Mesenchymal stem cell (in vitro differentiated cells and primary cell): ENCODE measurements around the gene SMIM26.
"Not testable (repeated sequence)": the region's sequence is repeated elsewhere in the genome, so short reads cannot be mapped to it uniquely, and the experiment has no call there.

Source experiments
- DNase-seq: peaks from one replicate; pipeline ENCODE4 v3.0.0-alpha.2; 2013
- H2AFZ ChIP-seq: one replicate; pipeline ENCODE4 v1.6.1; 2013; ENCODE audit warnings: low read depth, mild to moderate bottlenecking, control low read depth, inconsistent platforms, low read length, moderate library complexity
- H2AK5ac ChIP-seq: 2 replicates; pipeline ENCODE4 v1.6.1; 2013; ENCODE audit warnings: low read length, moderate library complexity, mild to moderate bottlenecking, inconsistent platforms; ENCODE audit not compliant: severe bottlenecking
- H2BK120ac ChIP-seq: one replicate; pipeline ENCODE4 v1.6.1; 2013; ENCODE audit warnings: low read depth, mild to moderate bottlenecking, inconsistent platforms, low read length, moderate library complexity
- H2BK12ac ChIP-seq, 2 experiments: one replicate each; pipeline ENCODE4 v1.6.1; 2013; ENCODE audit warnings: inconsistent platforms in 2 of 2, low read length in 2 of 2, mild to moderate bottlenecking in 2 of 2, moderate library complexity in 2 of 2, control low read depth in 1 of 2
- H2BK15ac ChIP-seq: one replicate; pipeline ENCODE4 v1.6.1; 2013; ENCODE audit warnings: mild to moderate bottlenecking, low read depth, inconsistent platforms; ENCODE audit not compliant: poor library complexity, severe bottlenecking
- H2BK5ac ChIP-seq: 2 replicates; pipeline ENCODE4 v1.6.1; 2013; ENCODE audit warnings: low read depth, mild to moderate bottlenecking, low read length, control low read depth, inconsistent platforms; ENCODE audit not compliant: poor library complexity, severe bottlenecking
- H3K14ac ChIP-seq, 2 experiments: one replicate each; pipeline ENCODE4 v1.6.1; 2013; ENCODE audit warnings: inconsistent platforms in 2 of 2, low read length in 2 of 2, control low read depth in 1 of 2, mild to moderate bottlenecking in 1 of 2, moderate library complexity in 1 of 2
- H3K18ac ChIP-seq, 2 experiments: one replicate each; pipeline ENCODE4 v1.6.1; 2013; ENCODE audit warnings: inconsistent platforms in 2 of 2, low read length in 2 of 2, control low read depth in 1 of 2, low read depth in 1 of 2, mild to moderate bottlenecking in 1 of 2
- H3K23ac ChIP-seq, 2 experiments: one replicate each; pipeline ENCODE4 v1.6.1; 2013; ENCODE audit warnings: inconsistent platforms in 2 of 2, low read length in 2 of 2, mild to moderate bottlenecking in 2 of 2, moderate library complexity in 2 of 2, control low read depth in 1 of 2
- H3K27ac ChIP-seq: 2 replicates; pipeline ENCODE4 v1.5.1; 2013; ENCODE audit warnings: mild to moderate bottlenecking, moderate library complexity, low read length, control low read depth, inconsistent platforms; ENCODE audit not compliant: poor library complexity, severe bottlenecking
- H3K27me3 ChIP-seq, 2 experiments: 2 replicates each; pipeline versions ENCODE4 v1.6.1 to v1.7.0; 2013; ENCODE audit warnings: low read length in 2 of 2, mild to moderate bottlenecking in 2 of 2, moderate library complexity in 2 of 2, control low read depth in 1 of 2, inconsistent platforms in 1 of 2; ENCODE audit not compliant: control insufficient read depth in 1 of 2, insufficient read depth in 1 of 2
- H3K36me3 ChIP-seq, 2 experiments: 2 replicates each; pipeline versions ENCODE4 v1.6.1 to v1.7.0; 2013; ENCODE audit warnings: low read length in 2 of 2, control low read depth in 1 of 2, inconsistent platforms in 1 of 2, low read depth in 1 of 2, mild to moderate bottlenecking in 1 of 2; ENCODE audit not compliant: insufficient read depth in 2 of 2, control insufficient read depth in 1 of 2
- H3K4ac ChIP-seq, 2 experiments: one replicate each; pipeline ENCODE4 v1.6.1; 2013; ENCODE audit warnings: inconsistent platforms in 2 of 2, low read length in 2 of 2, mild to moderate bottlenecking in 2 of 2, moderate library complexity in 2 of 2, control low read depth in 1 of 2, low read depth in 1 of 2
- H3K4me1 ChIP-seq: 2 replicates; pipeline ENCODE4 v1.6.1; 2013; ENCODE audit warnings: low read depth, low read length, control low read depth; ENCODE audit not compliant: control insufficient read depth, insufficient read depth
- H3K4me2 ChIP-seq: 2 replicates; pipeline ENCODE4 v1.6.1; 2013; ENCODE audit warnings: low read length, mild to moderate bottlenecking, inconsistent platforms; ENCODE audit not compliant: poor library complexity, severe bottlenecking
- H3K4me3 ChIP-seq, 2 experiments: 2 replicates each; pipeline versions ENCODE4 v1.5.1 to v1.7.0; 2013; ENCODE audit warnings: low read length in 2 of 2, mild to moderate bottlenecking in 2 of 2, control low read depth in 1 of 2, low read depth in 1 of 2; ENCODE audit not compliant: insufficient read depth in 1 of 2
- H3K79me1 ChIP-seq: replicated peaks from 2 replicates; pipeline ENCODE4 v1.6.1; 2013; ENCODE audit warnings: mild to moderate bottlenecking, control low read depth, low read length, inconsistent platforms; ENCODE audit not compliant: poor library complexity, severe bottlenecking
- H3K9ac ChIP-seq: 2 replicates; pipeline ENCODE4 v1.7.0; 2013; ENCODE audit warnings: mild to moderate bottlenecking, low read length, moderate library complexity
- H3K9me3 ChIP-seq: 2 replicates; pipeline ENCODE4 v1.7.0; 2013; ENCODE audit warnings: mild to moderate bottlenecking, low read length; ENCODE audit not compliant: control insufficient read depth
- H4K8ac ChIP-seq: one replicate; pipeline ENCODE4 v1.6.1; 2013; ENCODE audit warnings: inconsistent platforms, mild to moderate bottlenecking, low read length, moderate library complexity
- H4K91ac ChIP-seq: one replicate; pipeline ENCODE4 v1.6.1; 2013; ENCODE audit warnings: mild to moderate bottlenecking, low read length, inconsistent platforms
- WGBS: methylation state at CpG from one replicate; pipeline ENCODE4 v1.1.7; 2013; ENCODE audit warnings: mixed read lengths; 5-methylcytosine and 5-hydroxymethylcytosine counted together

Gene SMIM26

GRCh38 chr20:18526761-18527160, 40.5 kb upstream of the SMIM26 start:
- H2BK15ac ChIP-seq, H3K27ac ChIP-seq, H3K4me2 ChIP-seq, H4K91ac ChIP-seq, H3K4me1 ChIP-seq, H3K27me3 ChIP-seq, H3K18ac ChIP-seq, H3K23ac ChIP-seq, H3K14ac ChIP-seq, H3K9ac ChIP-seq, H3K9me3 ChIP-seq, H2AK5ac ChIP-seq, H2BK12ac ChIP-seq, H2AFZ ChIP-seq, H3K4me3 ChIP-seq, DNase-seq, H3K4ac ChIP-seq, H2BK5ac ChIP-seq, H2BK120ac ChIP-seq, H4K8ac ChIP-seq: not testable (repeated sequence)
- WGBS: 81% methylated on average over 14 of the region's 14 CpGs
- Histone ChIP-seq H3K36me3 (peaks cover 44 to 56% of the 10 kb centered on the region in 2 experiments), H3K79me1 (peaks cover 14% of the 10 kb centered on the region)

- H3K4me2 ChIP-seq: no peak overlapping the region
- no peaks in the 10 kb centered on the region for H3K9me3 ChIP-seq
- H4K8ac ChIP-seq: no peak overlapping the region
- H3K4ac ChIP-seq: no peak overlapping the region
- H3K23ac ChIP-seq: no peak overlapping the region
- WGBS: 100% methylated on average over 2 of the region's 2 CpGs
- no peak overlapping the region for H3K27ac ChIP-seq
- no peak overlapping the region for H2BK120ac ChIP-seq
- H2BK15ac ChIP-seq: no peak overlapping the region
- H3K36me3 ChIP-seq: peaks cover 46 to 62% of the 10 kb centered on the region in 2 experiments
- H2BK12ac ChIP-seq: no peak overlapping the region
- H3K4me3 ChIP-seq: no peak overlapping the region
- H3K9ac ChIP-seq: peak overlapping the region; percentile 64
- no peak overlapping the region for H3K18ac ChIP-seq
- peaks cover 3% of the 10 kb centered on the region for H3K4me1 ChIP-seq
- DNase-seq: no peak
- no peak overlapping the region for H4K91ac ChIP-seq
- H2AFZ ChIP-seq: no peak overlapping the region
- H3K79me1 ChIP-seq: peaks cover 15% of the 10 kb centered on the region
- no peak overlapping the region for H2BK5ac ChIP-seq
- H3K14ac ChIP-seq: no peak overlapping the region
- no peak overlapping the region for H2AK5ac ChIP-seq
- no peaks in the 10 kb centered on the region for H3K27me3 ChIP-seq
Measured at GRCh38 chr20:18527339-18527738, 39.9 kb upstream of the SMIM26 start.

- Histone ChIP-seq H4K91ac (no peak overlapping the region), H2BK5ac (no peak overlapping the region), H3K23ac (no peak overlapping the region), H3K4ac (no peak overlapping the region), H2AK5ac (no peak overlapping the region), H3K9me3 (no peaks in the 10 kb centered on the region), H2AFZ (no peak overlapping the region), H3K14ac (no peak overlapping the region), H2BK12ac (no peak overlapping the region), H2BK15ac (no peak overlapping the region), H3K4me1 (no peaks in the 10 kb centered on the region), H3K4me3 (no peak overlapping the region), H4K8ac (no peak overlapping the region), H3K79me1 (peaks cover 13% of the 10 kb centered on the region), H3K18ac (no peak overlapping the region), H3K27ac (no peak overlapping the region), H3K9ac (peak overlapping the region; percentile 64), H3K36me3 (peaks cover 47 to 67% of the 10 kb centered on the region in 2 experiments), H3K4me2 (no peak overlapping the region), H3K27me3 (no peaks in the 10 kb centered on the region), H2BK120ac (no peak overlapping the region)
- DNase-seq: peak; percentile 4
- WGBS: 100% methylated on average over 2 of the region's 2 CpGs
Measured at GRCh38 chr20:18527836-18528235, 39.4 kb upstream of the SMIM26 start.

- Histone ChIP-seq H3K9ac (no peak overlapping the region), H4K8ac (no peak overlapping the region), H3K27ac (no peak overlapping the region), H3K18ac (no peak overlapping the region), H2AFZ (no peak overlapping the region), H2BK12ac (no peak overlapping the region), H2BK120ac (no peak overlapping the region), H3K9me3 (no peaks in the 10 kb centered on the region), H3K4me3 (no peak overlapping the region), H3K4me1 (peaks cover 2% of the 10 kb centered on the region), H3K4me2 (no peak overlapping the region), H4K91ac (no peak overlapping the region), H3K36me3 (peaks cover 55 to 79% of the 10 kb centered on the region in 2 experiments), H2BK15ac (no peak overlapping the region), H2AK5ac (no peak overlapping the region), H3K79me1 (peaks cover 15% of the 10 kb centered on the region), H3K14ac (no peak overlapping the region), H3K27me3 (no peaks in the 10 kb centered on the region), H3K4ac (no peak overlapping the region), H3K23ac (no peak overlapping the region), H2BK5ac (no peak overlapping the region)
- no peak for DNase-seq
Measured at GRCh38 chr20:18529041-18529440, 38.2 kb upstream of the SMIM26 start.
